Measurements from ENCODE around the gene NOTUM.
A peak's percentile ranks its signal among the peaks of the same experiment; 100 is the strongest.

The NOTUM gene

DNA sequence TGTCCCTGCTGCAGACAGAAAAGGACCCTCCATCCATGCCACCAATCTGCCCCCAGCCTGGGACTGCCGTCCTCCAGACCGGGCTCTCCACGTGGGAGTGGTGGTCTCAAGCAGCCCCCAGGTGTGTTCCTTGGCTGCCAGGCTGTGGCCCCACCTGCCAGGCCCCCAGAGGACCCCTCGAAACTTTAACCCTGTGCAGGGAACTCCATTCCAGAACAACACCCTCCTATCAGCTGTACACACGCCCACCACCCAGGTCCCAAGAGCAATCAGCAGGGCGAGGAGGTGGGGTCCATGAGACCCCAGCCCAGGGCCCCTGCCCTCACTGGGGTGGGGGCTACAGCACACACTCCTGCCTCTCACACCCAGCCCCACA is 25.3 kb downstream of the NOTUM start:
- DNase-seq (ENCODE audit: low read depth), result no peak

- no peak for DNase-seq (ENCODE audit: low read depth)
These were observed 25.9 kb downstream of the NOTUM start for GRCh38 chr17:81934850-81935708.

GRCh38 chr17:81934098-81934757 is 26.8 kb downstream of the NOTUM start:
- no peak for DNase-seq (ENCODE audit: low read depth)

DNA sequence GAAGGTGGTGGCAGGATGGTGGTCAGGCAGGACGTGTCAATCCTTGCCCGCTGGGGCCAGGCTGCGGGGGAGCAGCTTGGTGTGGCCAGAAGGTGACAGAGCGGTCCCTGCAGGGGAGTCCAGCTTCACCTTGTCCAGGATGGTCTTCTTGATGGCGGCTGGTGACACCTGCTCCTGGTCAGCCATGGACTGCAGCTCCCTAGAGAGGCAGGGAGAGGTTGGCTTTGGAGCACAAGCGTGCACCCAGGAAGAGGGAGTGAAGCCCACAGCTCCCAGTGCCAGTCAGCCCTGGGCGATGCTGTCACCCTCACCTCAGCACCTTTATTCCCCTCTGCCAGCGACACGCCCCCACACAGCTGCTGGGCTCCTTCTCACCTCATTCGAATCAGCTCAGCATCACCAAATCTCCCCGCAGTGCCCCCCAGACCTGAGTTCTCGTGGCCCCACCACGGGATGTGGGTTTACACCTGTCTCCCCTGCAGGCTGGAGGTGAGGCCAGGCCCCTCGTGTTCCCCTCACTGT is 27.7 kb downstream of the NOTUM start:
- DNase-seq (ENCODE audit: low read depth), result no peak

DNA sequence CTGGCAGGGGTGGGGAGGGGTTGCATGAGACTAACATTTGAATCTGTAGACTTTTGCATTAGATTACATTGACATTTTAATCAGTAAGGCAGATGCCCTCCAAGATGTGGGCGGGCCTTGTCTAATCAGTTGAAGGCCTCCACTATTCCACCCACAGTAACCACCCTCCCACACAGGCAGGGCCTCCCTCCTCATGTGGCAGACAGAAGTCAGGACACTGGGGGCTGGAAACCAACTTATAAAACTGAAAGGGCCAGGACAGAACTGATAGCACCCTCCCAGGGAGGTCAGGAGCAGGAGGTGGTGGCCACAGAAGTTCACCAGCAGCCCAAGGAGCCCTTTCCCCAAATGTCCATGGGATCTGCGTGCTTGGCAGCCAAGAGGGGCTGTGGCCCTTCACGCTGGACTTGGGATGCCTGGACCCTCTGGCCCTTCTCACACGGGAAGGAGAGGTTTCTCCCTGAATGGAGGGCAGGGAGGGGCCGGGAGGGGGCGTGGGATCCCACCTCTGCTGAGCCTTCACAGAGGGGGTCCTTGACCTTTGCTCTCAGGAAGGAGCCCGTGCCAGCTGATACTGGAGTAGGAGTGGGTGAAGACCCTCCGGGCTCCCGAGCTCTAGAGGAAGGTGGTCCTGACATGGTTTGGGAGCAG is 28.5 kb downstream of the NOTUM start:
- DNase-seq (ENCODE audit: low read depth), result no peak

GRCh38 chr17:81931557-81932332 is 29.2 kb downstream of the NOTUM start:
- DNase-seq (ENCODE audit: low read depth), result no peak

DNA sequence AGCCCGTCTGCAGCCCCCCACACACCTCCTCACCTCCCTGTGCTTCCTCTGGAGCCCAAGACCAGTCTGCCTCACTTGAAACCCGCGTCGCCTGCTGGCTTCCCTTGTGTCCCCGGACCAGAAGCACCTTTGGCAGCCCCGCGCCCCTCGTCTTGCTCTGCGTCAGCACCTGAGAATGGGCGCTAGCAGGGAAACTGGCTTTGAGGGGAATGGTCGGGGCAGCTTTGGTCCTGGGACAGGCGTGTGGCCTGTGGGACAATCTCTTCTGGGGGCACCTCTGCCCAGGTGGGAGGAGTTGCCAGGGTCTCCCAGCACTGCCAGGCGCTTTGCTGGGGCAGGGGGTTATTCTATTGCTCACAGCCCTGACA is 29.8 kb downstream of the NOTUM start:
- no peak for DNase-seq (ENCODE audit: low read depth)

DNA sequence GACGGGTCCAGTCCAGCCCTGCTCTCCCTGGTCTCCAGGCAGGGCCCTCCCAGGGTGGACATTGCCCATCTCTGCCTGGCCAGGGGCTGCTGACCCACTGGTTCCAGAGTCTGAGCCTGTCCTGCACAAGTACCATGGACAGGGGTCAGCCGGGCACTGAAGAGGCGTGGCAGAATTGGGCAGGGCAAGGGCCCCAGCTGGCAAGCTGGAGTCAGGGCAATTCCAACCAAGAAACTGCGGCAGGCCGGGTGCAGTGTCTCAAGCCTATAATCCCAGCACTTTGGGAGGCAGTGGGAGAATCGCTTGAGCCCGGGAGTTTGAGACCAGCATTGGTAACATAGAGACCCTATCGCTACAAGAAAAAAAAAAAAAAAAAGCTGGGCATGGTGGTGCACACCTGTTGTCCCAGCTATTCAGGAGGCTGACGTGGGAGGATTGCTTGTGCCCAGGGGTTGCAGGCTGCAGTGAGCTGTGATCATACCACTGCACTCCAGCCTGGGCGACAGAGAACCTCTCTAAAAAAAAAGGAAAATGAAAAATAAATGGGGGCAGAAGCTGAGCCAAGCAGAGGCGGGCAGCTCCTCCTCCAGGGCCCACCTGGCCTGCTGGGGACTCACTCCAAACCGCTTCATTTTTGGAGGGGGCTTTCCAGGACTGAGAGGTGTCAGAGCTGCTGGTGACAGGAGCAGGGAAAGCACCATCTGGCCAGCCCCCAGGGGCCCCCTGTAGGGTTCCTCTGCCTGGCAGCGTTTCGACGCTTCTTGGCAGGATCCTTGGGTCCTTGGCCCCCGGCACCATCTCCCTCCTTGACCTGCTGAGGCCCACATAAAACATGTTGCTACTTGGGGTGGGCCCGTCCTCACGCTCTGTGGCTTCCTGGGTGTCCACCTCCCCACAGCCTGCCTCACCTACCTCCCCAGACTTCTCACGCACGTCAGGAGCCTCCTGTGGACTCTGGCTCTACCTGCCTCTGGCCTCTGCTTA is 30.6 kb downstream of the NOTUM start:
- DNase-seq (ENCODE audit: low read depth), result no peak

- DNase-seq (ENCODE audit: low read depth), result no peak
These were observed 31.5 kb downstream of the NOTUM start for GRCh38 chr17:81929253-81930141.

GRCh38 chr17:81928544-81929252 is 32.3 kb downstream of the NOTUM start:
- no peak for DNase-seq (ENCODE audit: low read depth)

DNA sequence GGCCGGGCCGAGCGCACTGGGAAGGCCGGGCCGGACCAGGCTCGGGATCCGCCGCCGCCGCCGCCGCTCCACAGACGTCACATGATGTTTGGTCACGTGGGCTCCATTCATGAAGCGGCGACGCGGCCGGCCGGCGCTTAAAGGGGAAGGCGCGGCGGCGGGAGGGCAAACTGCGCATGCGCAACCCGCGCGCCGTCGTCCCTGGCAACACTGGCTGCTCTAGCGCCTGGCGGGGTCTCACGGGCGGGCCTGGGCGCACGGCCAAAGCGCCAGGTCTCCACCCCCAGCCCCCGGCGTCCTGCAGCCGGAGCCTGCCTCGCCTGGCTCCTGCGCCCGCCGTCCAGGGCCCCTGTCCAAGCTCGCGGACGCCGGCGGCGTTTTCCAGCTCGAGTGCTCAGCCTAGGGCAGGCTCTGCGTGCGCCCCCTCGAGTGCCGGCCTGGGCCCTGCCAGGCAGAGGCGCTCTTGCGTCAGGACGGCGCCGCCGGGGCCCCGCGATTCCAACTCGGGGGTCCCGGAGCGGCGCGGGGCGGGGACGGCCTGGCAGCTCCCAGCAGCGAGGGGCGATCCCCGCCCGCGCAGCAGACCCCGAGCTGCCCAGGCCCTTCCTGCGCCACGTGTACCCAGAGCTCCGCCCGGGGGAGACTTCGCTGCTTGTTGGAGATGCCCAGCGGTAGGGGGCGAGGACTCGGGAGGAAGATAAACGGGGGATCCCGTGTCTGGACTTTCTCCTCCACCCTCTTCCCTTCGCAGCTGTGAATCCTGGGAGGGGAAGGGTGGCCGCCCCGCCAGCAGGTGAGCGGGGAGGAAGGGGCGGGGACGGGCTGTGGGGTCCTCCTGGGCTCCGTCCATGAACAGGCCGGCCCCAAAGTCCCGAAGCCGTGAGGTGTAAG is 33.1 kb downstream of the NOTUM start, which contains the start of gene MAFG:
TSS of gene MAFG (minus strand) at position 83 of the 891 bp plus-strand sequence. CDS start 4,550 bp downstream, outside the sequence.
- peak; percentile 77 for DNase-seq (ENCODE audit: low read depth)

DNA sequence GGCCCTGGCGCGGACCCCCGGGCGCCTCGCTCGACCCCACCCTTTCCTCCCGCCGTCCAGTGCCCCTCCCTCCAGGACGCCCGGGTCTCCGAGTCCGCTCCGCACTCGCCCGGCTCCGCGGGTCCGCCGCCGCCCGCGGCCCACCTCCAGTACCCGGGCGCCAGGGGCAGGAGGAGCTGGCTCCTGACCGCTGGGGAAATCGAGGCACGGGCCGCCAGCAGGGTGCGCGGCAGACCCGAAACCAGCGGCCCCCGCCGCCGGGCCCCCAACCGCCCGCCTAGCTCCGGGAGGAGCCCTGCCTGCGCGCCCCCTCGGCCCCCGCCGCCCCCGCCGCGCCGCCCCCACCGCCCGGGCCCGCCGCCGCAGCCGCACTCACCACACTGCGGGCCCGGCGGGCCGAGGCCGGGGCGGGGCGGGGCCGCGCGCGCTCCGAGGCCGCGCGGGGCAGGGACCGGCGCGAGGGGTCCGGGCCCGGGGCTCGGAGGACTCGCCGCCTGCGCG is 33.8 kb downstream of the NOTUM start:
- no peak for DNase-seq (ENCODE audit: low read depth)

DNA sequence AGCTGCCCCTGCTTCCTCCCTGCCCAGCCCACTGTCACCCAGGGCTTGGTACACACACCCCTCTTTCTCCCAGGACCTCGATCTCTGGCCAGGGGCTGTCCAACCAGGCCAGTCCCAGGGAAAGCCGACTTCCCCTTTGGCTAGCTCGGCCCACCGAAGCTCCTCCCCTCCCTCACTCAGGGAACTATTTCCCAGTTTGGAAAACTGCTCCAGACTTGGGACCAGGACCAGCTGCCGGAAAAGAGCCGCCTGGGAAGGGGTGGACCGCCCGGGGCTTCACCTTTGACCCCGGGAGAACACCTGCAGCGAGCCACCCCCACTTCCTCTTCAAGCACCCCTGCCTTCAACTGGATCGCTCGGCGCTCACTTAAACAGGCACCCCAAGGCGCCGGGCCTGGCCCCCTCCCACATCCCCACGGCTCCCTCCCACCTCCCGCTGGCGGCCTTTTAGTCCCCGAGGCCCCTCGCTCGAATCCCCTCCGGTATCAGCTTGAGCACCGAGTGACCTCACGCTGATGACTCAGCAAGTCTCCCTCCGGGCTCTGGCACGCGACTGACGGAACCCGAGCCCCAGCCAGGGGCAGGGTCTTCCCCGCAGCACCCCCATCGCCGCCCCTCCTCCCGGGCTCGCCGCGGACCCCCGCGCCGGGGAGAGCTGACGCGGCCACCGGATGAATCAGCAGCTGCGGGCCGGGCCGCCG is 34.4 kb downstream of the NOTUM start:
- DNase-seq (ENCODE audit: low read depth), result peak; percentile 78

DNA sequence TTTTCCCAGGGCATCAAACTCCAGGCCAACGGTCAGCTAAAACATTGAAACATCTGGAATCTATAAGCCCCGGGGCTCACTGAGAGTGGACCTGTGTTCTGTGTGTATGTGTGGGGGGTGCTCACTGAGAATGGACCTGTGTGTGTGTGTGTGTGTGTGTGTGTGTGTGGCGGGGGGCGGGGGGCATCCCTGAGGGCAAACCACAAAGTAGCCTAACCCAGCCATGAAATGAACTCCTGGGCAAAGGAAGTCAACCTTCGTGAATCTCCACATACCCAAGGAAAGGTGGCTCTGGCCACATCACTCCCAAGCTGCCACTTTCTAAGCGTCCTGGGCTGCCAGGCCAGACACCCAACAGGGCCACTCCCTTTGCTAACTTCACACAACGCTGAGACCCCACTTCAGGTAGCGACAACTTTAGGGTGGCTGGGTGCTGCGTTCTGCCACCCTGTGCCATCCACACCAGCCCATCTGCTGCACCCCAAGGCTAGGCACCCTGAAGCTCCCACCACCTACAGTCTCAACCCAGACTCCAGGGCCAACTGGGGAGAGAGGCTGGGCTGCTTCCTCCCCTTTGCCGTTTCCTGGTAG is 35.0 kb downstream of the NOTUM start:
- no peak for DNase-seq (ENCODE audit: low read depth)

GRCh38 chr17:81924557-81925532 is 36.1 kb downstream of the NOTUM start:
- DNase-seq (ENCODE audit: low read depth), result no peak

Data from CMK (cell line).